GM12878 (cell line): Measurements from ENCODE around the gene ELMO2. TPM values are rescaled to one million over a fixed set of nuclear protein-coding genes. Genes with fewer than 3 reads are reported as not detected.

ENCODE experiments used
- BMI1 ChIP-seq: fragments of 450-650 bp; IDR thresholded peaks from 2 replicates; pipeline ENCODE4 v1.6.1; 2016; ENCODE audit warnings: mild to moderate bottlenecking, moderate library complexity, borderline replicate concordance
- EGR1 ChIP-seq, 2 experiments: IDR thresholded peaks; 1 replicate in 1 of 2; 2 replicates in 1 of 2; pipeline ENCODE4 v1.6.1; 2011 to 2012; ENCODE audit warnings: low read depth in 2 of 2, low read length in 2 of 2, borderline replicate concordance in 1 of 2, mild to moderate bottlenecking in 1 of 2, moderate library complexity in 1 of 2
- EP300 ChIP-seq, 2 experiments: fragments of 150-350 bp in 1 of 2; IDR thresholded peaks; 2 replicates each; pipeline ENCODE4 v1.6.1; 2011 to 2012; ENCODE audit warnings: low read depth in 2 of 2, low read length in 2 of 2, borderline replicate concordance in 1 of 2, improper control_type of control experiment in 1 of 2, inconsistent platforms in 1 of 2; ENCODE audit not compliant: control insufficient read depth in 1 of 2
- MYC ChIP-seq: IDR thresholded peaks from 2 replicates; pipeline ENCODE4 v1.6.1; 2011; ENCODE audit warnings: mild to moderate bottlenecking, low read length, moderate library complexity, inconsistent platforms; ENCODE audit not compliant: insufficient read depth, insufficient replicate concordance, insufficient read length, severe bottlenecking
- POLR2AphosphoS2 ChIP-seq: IDR thresholded peaks from 2 replicates; pipeline ENCODE4 v1.6.1; 2011; ENCODE audit warnings: low read depth, mild to moderate bottlenecking, low read length, improper control_type of control experiment, moderate library complexity
- SREBF1 ChIP-seq: IDR thresholded peaks from 2 replicates; pipeline ENCODE4 v1.6.1; 2012; ENCODE audit warnings: mild to moderate bottlenecking, low read length
- ZNF24 ChIP-seq: fragments of 450-650 bp; IDR thresholded peaks from 2 replicates; pipeline ENCODE4 v1.6.1; 2017; ENCODE audit warnings: antibody characterized with exemption, mild to moderate bottlenecking
- ZSCAN29 ChIP-seq: fragments of 450-650 bp; IDR thresholded peaks from 2 replicates; pipeline ENCODE4 v1.6.1; 2017; ENCODE audit warnings: mild to moderate bottlenecking, moderate library complexity
- ZZZ3 ChIP-seq: IDR thresholded peaks from 2 replicates; pipeline ENCODE4 v1.6.1; 2011; ENCODE audit warnings: low read depth; ENCODE audit not compliant: control insufficient read depth, insufficient read length
- polyA plus RNA-seq, 11 experiments: library from polyadenylated mRNA; depleted of rRNA in 4 of 11; unstranded in 6 of 11; stranded (reverse) in 5 of 11; fragments of >200 nt; fragmentation: Nextera tagmentation in 4 of 11; fragmentation: Illumina TruSeq in 1 of 11; extraction: Ambion mirVana in 4 of 11; extraction: Trizol in 1 of 11; gene quantifications; 1 replicate in 1 of 11; 2 replicates in 10 of 11; pipeline versions ENCODE4 v1.2.1 to v1.2.3, GENCODE V29; 2011 to 2016; ENCODE audit warnings: inconsistent platforms in 2 of 11, missing spikeins in 2 of 11, low read depth in 1 of 11
- total RNA-seq, 4 experiments: library from RNA; depleted of rRNA in 3 of 4; stranded (reverse); fragments of >200 nt in 3 of 4; fragmentation: Illumina TruSeq in 1 of 4; extraction: Trizol in 1 of 4; gene quantifications; 2 replicates each; pipeline versions ENCODE4 v1.2.1 to v1.2.3, GENCODE V29; 2013 to 2021
- TF ChIP-seq, protein P1 (sequence below): fragments of 450-650 bp; formaldehyde crosslinking; IDR thresholded peaks from 2 replicates; pipeline ENCODE4 v1.4.0; 2022; ENCODE audit warnings: mild to moderate bottlenecking, moderate library complexity
- TF ChIP-seq, protein P2 (sequence below): fragments of 150-350 bp; IDR thresholded peaks from 2 replicates; pipeline ENCODE4 v1.6.1; 2014; ENCODE audit warnings: mild to moderate bottlenecking, low read depth, low read length
- TF ChIP-seq, protein P3 (sequence below): fragments of 450-650 bp; formaldehyde crosslinking; IDR thresholded peaks from 2 replicates; pipeline ENCODE4 v1.4.0; 2020; ENCODE audit warnings: mild to moderate bottlenecking, moderate library complexity
- TF ChIP-seq, protein P4 (sequence below): fragments of 450-650 bp; formaldehyde crosslinking; IDR thresholded peaks from 2 replicates; pipeline ENCODE4 v1.5.0; 2022; ENCODE audit warnings: mild to moderate bottlenecking, missing genetic modification characterization

Gene ELMO2
- total and polyA plus RNA-seq, 10 of the 15 experiments (the other 5 are each of a cell fraction or from before 2014, with no cell fraction given), result 14.2 to 40.2 (median 37.6) TPM

DNA sequence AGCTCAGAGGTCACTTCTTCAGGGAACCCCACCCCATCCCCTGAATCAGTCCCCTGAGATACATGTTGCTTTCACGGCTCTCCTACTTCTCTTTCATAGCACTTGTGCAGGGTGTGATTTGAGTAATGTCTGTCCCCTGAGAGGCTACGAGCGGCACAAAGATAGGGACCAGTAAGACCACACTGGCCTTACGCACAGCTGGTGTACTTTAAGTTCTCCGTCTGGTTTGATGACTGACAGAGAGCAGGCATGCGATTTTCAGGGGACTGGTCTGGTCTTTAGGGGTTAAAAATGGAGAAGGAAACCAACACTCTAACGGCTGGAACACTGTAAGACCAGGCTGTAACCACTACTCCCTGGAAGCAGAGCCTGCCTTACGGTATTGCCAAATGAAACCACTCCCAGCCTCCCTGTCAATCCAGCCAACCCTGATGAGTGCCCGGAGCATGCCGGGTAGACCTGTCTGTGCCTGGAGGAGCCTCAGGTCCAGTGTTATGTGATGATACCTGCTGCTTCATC is 47.1 kb downstream of the ELMO2 start (continued):
- TF ChIP-seq, protein P1, sequence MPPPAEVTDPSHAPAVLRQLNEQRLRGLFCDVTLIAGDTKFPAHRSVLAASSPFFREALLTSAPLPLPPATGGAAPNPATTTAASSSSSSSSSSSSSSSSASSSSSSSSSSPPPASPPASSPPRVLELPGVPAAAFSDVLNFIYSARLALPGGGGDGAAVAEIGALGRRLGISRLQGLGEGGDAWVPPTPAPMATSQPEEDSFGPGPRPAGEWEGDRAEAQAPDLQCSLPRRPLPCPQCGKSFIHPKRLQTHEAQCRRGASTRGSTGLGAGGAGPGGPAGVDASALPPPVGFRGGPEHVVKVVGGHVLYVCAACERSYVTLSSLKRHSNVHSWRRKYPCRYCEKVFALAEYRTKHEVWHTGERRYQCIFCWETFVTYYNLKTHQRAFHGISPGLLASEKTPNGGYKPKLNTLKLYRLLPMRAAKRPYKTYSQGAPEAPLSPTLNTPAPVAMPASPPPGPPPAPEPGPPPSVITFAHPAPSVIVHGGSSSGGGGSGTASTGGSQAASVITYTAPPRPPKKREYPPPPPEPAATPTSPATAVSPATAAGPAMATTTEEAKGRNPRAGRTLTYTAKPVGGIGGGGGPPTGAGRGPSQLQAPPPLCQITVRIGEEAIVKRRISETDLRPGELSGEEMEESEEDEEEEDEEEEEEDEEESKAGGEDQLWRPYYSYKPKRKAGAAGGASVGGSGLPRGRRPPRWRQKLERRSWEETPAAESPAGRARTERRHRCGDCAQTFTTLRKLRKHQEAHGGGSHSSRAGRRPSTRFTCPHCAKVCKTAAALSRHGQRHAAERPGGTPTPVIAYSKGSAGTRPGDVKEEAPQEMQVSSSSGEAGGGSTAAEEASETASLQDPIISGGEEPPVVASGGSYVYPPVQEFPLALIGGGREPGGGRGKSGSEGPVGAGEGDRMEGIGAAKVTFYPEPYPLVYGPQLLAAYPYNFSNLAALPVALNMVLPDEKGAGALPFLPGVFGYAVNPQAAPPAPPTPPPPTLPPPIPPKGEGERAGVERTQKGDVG (CRISPR knock-in tag), result no peak
- TF ChIP-seq POLR2AphosphoS2 (no peak), ZSCAN29 (no peak), EGR1 (IDR thresholded peaks at IDR 0.05; ENCODE audit: borderline replicate concordance in 1 of 2, low read depth in 2 of 2, low read length in 2 of 2) (no peak), ZZZ3 (no peak), EP300 (IDR thresholded peaks at IDR 0.05; ENCODE audit: borderline replicate concordance in 1 of 2, control insufficient read depth in 1 of 2, low read depth in 2 of 2, low read length in 2 of 2) (peak; percentile 79 to 90; a peak in 3 of 4 replicates), ZNF24 (no peak; the same call in 1 of the 2 replicates), BMI1 (no peak), MYC (no peak), SREBF1 (no peak)
- TF ChIP-seq, protein P2, sequence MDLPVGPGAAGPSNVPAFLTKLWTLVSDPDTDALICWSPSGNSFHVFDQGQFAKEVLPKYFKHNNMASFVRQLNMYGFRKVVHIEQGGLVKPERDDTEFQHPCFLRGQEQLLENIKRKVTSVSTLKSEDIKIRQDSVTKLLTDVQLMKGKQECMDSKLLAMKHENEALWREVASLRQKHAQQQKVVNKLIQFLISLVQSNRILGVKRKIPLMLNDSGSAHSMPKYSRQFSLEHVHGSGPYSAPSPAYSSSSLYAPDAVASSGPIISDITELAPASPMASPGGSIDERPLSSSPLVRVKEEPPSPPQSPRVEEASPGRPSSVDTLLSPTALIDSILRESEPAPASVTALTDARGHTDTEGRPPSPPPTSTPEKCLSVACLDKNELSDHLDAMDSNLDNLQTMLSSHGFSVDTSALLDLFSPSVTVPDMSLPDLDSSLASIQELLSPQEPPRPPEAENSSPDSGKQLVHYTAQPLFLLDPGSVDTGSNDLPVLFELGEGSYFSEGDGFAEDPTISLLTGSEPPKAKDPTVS, result no peak
- TF ChIP-seq, protein P3, sequence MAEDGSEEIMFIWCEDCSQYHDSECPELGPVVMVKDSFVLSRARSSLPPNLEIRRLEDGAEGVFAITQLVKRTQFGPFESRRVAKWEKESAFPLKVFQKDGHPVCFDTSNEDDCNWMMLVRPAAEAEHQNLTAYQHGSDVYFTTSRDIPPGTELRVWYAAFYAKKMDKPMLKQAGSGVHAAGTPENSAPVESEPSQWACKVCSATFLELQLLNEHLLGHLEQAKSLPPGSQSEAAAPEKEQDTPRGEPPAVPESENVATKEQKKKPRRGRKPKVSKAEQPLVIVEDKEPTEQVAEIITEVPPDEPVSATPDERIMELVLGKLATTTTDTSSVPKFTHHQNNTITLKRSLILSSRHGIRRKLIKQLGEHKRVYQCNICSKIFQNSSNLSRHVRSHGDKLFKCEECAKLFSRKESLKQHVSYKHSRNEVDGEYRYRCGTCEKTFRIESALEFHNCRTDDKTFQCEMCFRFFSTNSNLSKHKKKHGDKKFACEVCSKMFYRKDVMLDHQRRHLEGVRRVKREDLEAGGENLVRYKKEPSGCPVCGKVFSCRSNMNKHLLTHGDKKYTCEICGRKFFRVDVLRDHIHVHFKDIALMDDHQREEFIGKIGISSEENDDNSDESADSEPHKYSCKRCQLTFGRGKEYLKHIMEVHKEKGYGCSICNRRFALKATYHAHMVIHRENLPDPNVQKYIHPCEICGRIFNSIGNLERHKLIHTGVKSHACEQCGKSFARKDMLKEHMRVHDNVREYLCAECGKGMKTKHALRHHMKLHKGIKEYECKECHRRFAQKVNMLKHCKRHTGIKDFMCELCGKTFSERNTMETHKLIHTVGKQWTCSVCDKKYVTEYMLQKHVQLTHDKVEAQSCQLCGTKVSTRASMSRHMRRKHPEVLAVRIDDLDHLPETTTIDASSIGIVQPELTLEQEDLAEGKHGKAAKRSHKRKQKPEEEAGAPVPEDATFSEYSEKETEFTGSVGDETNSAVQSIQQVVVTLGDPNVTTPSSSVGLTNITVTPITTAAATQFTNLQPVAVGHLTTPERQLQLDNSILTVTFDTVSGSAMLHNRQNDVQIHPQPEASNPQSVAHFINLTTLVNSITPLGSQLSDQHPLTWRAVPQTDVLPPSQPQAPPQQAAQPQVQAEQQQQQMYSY (CRISPR knock-in tag), result no peak
- TF ChIP-seq, protein P4, sequence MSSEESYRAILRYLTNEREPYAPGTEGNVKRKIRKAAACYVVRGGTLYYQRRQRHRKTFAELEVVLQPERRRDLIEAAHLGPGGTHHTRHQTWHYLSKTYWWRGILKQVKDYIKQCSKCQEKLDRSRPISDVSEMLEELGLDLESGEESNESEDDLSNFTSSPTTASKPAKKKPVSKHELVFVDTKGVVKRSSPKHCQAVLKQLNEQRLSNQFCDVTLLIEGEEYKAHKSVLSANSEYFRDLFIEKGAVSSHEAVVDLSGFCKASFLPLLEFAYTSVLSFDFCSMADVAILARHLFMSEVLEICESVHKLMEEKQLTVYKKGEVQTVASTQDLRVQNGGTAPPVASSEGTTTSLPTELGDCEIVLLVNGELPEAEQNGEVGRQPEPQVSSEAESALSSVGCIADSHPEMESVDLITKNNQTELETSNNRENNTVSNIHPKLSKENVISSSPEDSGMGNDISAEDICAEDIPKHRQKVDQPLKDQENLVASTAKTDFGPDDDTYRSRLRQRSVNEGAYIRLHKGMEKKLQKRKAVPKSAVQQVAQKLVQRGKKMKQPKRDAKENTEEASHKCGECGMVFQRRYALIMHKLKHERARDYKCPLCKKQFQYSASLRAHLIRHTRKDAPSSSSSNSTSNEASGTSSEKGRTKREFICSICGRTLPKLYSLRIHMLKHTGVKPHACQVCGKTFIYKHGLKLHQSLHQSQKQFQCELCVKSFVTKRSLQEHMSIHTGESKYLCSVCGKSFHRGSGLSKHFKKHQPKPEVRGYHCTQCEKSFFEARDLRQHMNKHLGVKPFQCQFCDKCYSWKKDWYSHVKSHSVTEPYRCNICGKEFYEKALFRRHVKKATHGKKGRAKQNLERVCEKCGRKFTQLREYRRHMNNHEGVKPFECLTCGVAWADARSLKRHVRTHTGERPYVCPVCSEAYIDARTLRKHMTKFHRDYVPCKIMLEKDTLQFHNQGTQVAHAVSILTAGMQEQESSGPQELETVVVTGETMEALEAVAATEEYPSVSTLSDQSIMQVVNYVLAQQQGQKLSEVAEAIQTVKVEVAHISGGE, result no peak
